NCI-H1436 treated with DMSO at 0.1 percent for 48 hours (cell line): Measurements from ENCODE around the gene SPOP.

ENCODE experiments used
- DNase-seq: peaks from one replicate; lab custom pipeline; 2025; lab: John Stamatoyannopoulos, UW

Gene SPOP

DNA sequence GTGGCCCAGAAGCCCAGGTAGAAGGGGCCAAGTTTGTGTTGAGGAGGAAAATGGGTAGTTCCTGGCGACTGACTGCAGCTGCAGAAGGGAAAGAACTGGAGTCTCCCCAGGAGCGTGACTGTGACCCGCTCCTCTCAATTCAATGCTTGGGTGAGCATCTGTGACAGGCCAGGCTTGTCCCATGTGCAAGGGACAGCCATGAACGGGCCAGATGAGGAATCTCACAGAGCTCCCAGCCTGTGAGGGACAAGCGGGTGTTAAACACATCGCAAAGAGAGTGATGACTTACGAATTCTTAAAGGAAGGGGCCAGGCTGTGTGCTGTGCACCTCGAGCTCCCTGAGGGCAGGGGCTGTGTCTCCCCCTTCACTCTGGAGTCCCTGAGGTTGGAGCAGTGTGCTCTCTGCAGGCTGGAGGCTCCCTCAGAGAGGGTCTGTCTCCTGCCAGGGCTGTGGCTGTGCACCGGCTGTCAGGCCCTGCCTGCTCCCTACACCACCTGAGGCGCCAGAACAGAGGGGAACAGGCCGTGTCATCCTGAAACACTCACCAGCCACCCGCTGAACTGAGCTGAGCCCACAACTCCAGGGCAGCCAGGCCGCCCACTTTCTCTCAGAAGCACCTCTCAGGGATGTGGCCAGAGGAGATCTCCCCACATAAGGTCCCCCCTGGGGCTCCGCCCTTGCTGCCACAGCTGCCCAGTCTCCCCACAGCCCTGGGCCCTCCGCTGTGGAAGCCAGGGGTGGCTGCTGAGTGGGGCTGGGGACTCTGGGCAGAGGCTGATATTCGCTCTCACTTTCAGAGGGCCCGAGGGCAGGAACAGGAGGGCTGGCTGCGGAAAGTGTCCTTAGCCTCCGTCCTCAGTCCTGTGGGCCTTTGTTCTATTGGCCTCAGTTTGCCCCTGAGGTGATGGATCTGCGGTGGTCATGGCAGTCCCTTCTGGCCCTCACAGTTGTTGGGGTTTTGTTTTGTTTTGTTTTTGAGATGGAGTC is 127.9 kb downstream of the SPOP start:
- no peak for DNase-seq

DNA sequence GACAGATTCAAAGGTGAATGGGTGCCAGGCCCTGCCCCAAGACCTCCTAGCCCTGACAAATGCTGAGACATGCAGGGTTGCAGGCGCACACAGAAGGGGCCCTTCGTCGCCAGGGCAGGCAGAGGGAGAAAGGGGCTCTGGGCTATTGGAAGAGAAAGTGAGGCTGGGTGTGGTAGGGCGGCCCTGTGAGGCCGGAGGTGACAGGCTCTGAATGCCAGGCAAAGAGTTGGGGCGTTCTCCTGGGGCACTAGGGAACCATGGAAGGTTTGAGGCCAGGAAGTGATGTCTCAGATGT is 128.6 kb downstream of the SPOP start:
- DNase-seq = no peak
